ENCODE data around the gene CDH23.

GRCh38 chr10:71486484-71487114, 89.9 kb downstream of the CDH23 start:
- no peak for TF ChIP-seq ZFP3 (CRISPR knock-in tag; IDR thresholded peaks at IDR 0.05)
- TF ChIP-seq ARNTL (CRISPR knock-in tag; IDR thresholded peaks at IDR 0.05; ENCODE audit: borderline replicate concordance, low read depth) = no peak
- no peak for TF ChIP-seq PATZ1 (CRISPR knock-in tag; IDR thresholded peaks at IDR 0.05; ENCODE audit: borderline replicate concordance)
- no peak for TF ChIP-seq CSRNP3 (CRISPR knock-in tag; IDR thresholded peaks at IDR 0.05)
- TF ChIP-seq ZNF70 (CRISPR knock-in tag; IDR thresholded peaks at IDR 0.05) = no peak
- TF ChIP-seq ZNF8 (CRISPR knock-in tag; IDR thresholded peaks at IDR 0.05) = no peak
- no peak for TF ChIP-seq CSDC2 (CRISPR knock-in tag; IDR thresholded peaks at IDR 0.05)
- no peak for TF ChIP-seq SNAI2 (CRISPR knock-in tag; IDR thresholded peaks at IDR 0.05)
- no peak for TF ChIP-seq POU6F1 (CRISPR knock-in tag; IDR thresholded peaks at IDR 0.05; ENCODE audit: borderline replicate concordance, low read depth)
- no peak for TF ChIP-seq CREB5 (CRISPR knock-in tag; IDR thresholded peaks at IDR 0.05; ENCODE audit: low read depth)
- no peak for TF ChIP-seq PPARA (CRISPR knock-in tag; IDR thresholded peaks at IDR 0.05; ENCODE audit: borderline replicate concordance)
- no peak for TF ChIP-seq ZFP30 (CRISPR knock-in tag; IDR thresholded peaks at IDR 0.05)
- TF ChIP-seq RARB (CRISPR knock-in tag; IDR thresholded peaks at IDR 0.05) = no peak
- TF ChIP-seq ZC3H10 (CRISPR knock-in tag; IDR thresholded peaks at IDR 0.05) = no peak
